CD4-positive, alpha-beta T cell treated with Interleukin-21 for 1 hour (primary cell): ENCODE measurements around the gene FPR2.

ENCODE experiments used
- DNase-seq: peaks from one replicate; pipeline ENCODE4 v3.0.0-alpha.2; 2020

The FPR2 gene

GRCh38 chr19:51807925-51808324, 46.9 kb downstream of the FPR2 start:
- DNase-seq = no peak

GRCh38 chr19:51808333-51808986, 47.5 kb downstream of the FPR2 start:
- no peak for DNase-seq

GRCh38 chr19:51809787-51810186, 48.8 kb downstream of the FPR2 start:
- DNase-seq = no peak

GRCh38 chr19:51810223-51810622, 49.2 kb downstream of the FPR2 start:
- no peak for DNase-seq

- DNase-seq = no peak
These were observed 50.4 kb downstream of the FPR2 start for GRCh38 chr19:51811344-51811743.

GRCh38 chr19:51815043-51815442, 54.1 kb downstream of the FPR2 start:
- DNase-seq = no peak

- DNase-seq = no peak
These were observed 55.7 kb downstream of the FPR2 start for GRCh38 chr19:51816711-51817110.

- DNase-seq = no peak
These were observed 59.0 kb downstream of the FPR2 start for GRCh38 chr19:51820011-51820410.
